Stimulated activated CD4-positive, alpha-beta T cell treated with anti-CD3 and anti-CD28 coated beads, Interleukin-2, amount 100 ng/mL, for 4 hours (primary cell): ENCODE results near the gene GPRC5B.

Experiments
- DNase-seq: peaks from one replicate; pipeline ENCODE4 v3.0.0-alpha.2; 2020; ENCODE audit warnings: low read depth

The GPRC5B gene

GRCh38 chr16:19884611-19885450, at the start of gene GPRC5B:
Gene GPRC5B (minus strand): TSS chr16:19884848. CDS start chr16:19872845, 12,003 bp downstream.
- DNase-seq, result peak; percentile 28

- no peak for DNase-seq
These were observed 49.1 kb upstream of the GPRC5B start for GRCh38 chr16:19933740-19934139.

- DNase-seq, result no peak
These were observed 44.4 kb upstream of the GPRC5B start for GRCh38 chr16:19929062-19929511.

- no peak for DNase-seq
These were observed 43.8 kb upstream of the GPRC5B start for GRCh38 chr16:19928432-19928831.

- no peak for DNase-seq
These were observed 42.1 kb upstream of the GPRC5B start for GRCh38 chr16:19926449-19927390.

GRCh38 chr16:19923396-19923795, 38.7 kb upstream of the GPRC5B start:
- no peak for DNase-seq

GRCh38 chr16:19919142-19919541, 34.5 kb upstream of the GPRC5B start:
- no peak for DNase-seq

- no peak for DNase-seq
These were observed 31.4 kb upstream of the GPRC5B start for GRCh38 chr16:19916064-19916463.

GRCh38 chr16:19914877-19915276, 30.2 kb upstream of the GPRC5B start:
- DNase-seq, result no peak

- no peak for DNase-seq
These were observed 28.6 kb upstream of the GPRC5B start for GRCh38 chr16:19913340-19913645.

- no peak for DNase-seq
These were observed 28.0 kb upstream of the GPRC5B start for GRCh38 chr16:19912455-19913339.

GRCh38 chr16:19911747-19912454, 27.3 kb upstream of the GPRC5B start:
- no peak for DNase-seq

GRCh38 chr16:19911204-19911603, 26.6 kb upstream of the GPRC5B start:
- DNase-seq, result no peak

GRCh38 chr16:19909750-19910322, 25.2 kb upstream of the GPRC5B start:
- DNase-seq, result no peak

GRCh38 chr16:19908921-19909320, 24.3 kb upstream of the GPRC5B start:
- no peak for DNase-seq

GRCh38 chr16:19907161-19907992, 22.7 kb upstream of the GPRC5B start:
- DNase-seq, result peak; percentile 37

GRCh38 chr16:19901164-19901563, 16.5 kb upstream of the GPRC5B start:
- no peak for DNase-seq

GRCh38 chr16:19899605-19899955, 14.9 kb upstream of the GPRC5B start:
- DNase-seq, result no peak

GRCh38 chr16:19898924-19899604, 14.4 kb upstream of the GPRC5B start:
- no peak for DNase-seq

- no peak for DNase-seq
These were observed 13.5 kb upstream of the GPRC5B start for GRCh38 chr16:19898166-19898565.
